HG02981 (cell line): ENCODE measurements around the gene PLA1A.
A peak's percentile ranks its signal among the peaks of the same experiment; 100 is the strongest.
"Not testable (repeated sequence)": the region's sequence is repeated elsewhere in the genome, so short reads cannot be mapped to it uniquely, and the experiment has no call there.

ENCODE experiments used
- ATAC-seq: cut with Tn5 transposase; IDR thresholded peaks from one replicate; pipeline ENCODE4 v1.9.1; 2021; ENCODE audit warnings: mild to moderate bottlenecking, moderate library complexity; ENCODE audit not compliant: unreplicated experiment

The PLA1A gene

GRCh38 chr3:119575507-119575906 lies 22.2 kb upstream of the PLA1A start:
- ATAC-seq: no peak

- ATAC-seq: peak; percentile 60
These were observed 18.2 kb upstream of the PLA1A start, which contains the start of gene ADPRH for GRCh38 chr3:119579366-119580066. Gene ADPRH (plus strand): TSS chr3:119579492. CDS start chr3:119582170, 2,678 bp downstream.

- peak; percentile 77 for ATAC-seq
These were observed 17.5 kb upstream of the PLA1A start for GRCh38 chr3:119580067-119580760.

DNA sequence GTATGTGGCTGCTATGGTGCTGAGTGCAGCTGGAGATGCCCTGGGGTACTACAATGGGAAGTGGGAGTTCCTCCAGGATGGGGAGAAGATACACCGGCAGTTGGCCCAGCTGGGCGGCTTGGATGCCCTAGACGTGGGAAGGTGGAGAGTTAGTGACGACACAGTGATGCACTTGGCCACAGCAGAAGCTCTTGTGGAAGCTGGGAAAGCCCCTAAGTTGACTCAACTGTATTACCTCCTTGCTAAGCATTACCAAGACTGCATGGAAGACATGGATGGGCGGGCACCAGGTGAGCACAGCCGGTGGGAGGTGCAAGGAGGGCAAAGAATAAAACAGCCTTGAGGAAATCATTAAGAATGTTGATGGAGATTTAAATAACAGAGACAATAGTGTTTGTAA lies 15.5 kb upstream of the PLA1A start:
- no peak for ATAC-seq

- ATAC-seq: no peak
These were observed 12.5 kb upstream of the PLA1A start for GRCh38 chr3:119585208-119585607.

- ATAC-seq: no peak
These were observed 11.7 kb upstream of the PLA1A start for GRCh38 chr3:119585856-119586570.

DNA sequence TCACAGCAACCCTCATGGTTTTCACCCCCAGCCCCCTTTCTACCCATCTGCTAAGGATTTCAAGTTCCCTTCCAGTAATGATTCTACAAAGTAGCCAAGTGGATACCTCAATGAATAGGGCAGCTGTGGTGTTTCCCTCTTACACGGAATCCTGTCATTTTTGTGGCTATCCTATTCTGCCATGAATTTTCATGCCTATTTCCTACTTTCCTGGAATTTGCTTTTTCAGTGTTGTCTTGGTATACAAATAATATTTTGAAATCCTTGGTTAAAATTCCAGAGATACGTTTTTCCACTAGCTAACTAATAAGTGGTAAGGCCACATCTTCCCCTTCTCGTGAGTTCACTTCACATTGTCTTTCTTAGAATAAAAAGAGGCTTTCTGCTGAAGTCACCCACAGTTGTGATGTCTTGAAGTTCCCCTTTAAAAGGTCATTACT lies 10.9 kb upstream of the PLA1A start:
- no peak for ATAC-seq

- no peak for ATAC-seq
These were observed 9.6 kb upstream of the PLA1A start for GRCh38 chr3:119588112-119588511.

DNA sequence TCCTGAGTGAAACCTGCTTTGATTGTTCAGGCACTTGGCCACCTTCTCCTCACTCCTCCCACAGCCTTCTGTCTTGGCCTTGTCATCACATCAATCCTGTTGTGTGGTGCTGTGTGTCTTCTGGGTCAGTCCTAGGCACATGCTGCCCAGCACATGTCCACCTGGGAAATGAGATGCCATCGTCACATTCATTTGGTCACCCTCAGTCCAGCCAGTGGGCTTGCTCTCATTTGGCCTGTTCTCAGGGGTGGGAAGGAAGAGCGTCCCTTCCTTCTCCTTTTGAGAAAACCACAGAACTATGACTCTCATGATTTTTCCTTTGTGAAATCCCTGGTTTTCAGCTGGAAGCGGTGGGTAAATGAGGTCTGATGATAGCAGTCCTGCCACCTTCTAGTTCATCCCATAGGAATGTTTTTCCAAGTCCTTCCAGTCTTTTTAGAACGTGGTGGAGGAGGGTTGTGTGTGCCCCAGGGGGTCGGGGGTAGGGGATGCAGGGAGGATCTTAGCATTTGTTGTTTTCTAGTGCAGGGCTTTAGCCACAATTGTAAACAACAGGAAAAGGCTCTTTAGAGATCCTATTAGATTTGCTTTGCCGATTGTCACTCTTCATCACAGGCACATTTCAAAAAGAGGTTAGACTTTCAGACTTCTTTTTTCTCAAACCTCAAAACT lies 8.4 kb upstream of the PLA1A start:
- no peak for ATAC-seq

GRCh38 chr3:119590706-119591105 lies 7.0 kb upstream of the PLA1A start:
- ATAC-seq: no peak

- no peak for ATAC-seq
These were observed 4.8 kb upstream of the PLA1A start for GRCh38 chr3:119592861-119593260.

DNA sequence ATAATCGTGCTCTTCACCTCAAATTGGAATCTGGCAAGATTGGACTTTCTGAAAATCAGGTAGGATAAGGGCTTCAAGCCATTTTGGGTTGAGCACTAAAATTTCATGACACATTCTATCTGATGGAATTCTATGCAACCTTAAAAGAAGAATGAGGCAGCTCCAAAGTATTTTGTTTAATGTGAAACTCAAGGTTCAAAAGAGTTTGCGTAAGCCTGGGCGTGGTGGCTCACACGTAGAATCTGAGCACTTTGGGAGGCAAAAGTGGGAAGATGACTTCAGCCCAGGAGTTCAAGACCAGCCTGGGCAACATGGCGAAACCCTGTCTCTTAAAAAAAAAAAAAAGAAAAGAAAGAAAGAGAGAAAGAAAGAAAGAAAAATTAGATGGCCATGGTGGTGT lies 3.6 kb upstream of the PLA1A start:
- no peak for ATAC-seq

DNA sequence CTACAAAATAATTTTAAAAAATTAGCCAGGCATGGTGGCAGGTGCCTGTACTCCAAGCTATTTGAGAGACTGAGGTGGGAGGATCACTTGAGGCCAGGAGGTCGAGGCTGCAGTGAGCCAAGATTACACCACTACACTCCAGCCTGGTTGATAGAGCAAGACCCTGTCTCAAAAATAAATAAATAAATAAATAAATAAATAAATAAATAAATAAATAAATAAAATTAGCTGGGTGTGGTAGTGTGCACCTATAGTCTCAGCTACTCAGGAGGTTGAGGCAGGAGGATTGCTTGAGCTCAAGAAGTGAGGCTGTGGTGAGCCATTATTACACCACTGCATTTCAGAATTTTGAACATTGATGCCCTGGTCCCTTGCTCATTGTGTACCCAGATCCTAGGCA lies 2.8 kb upstream of the PLA1A start:
- not testable (repeated sequence) for ATAC-seq

DNA sequence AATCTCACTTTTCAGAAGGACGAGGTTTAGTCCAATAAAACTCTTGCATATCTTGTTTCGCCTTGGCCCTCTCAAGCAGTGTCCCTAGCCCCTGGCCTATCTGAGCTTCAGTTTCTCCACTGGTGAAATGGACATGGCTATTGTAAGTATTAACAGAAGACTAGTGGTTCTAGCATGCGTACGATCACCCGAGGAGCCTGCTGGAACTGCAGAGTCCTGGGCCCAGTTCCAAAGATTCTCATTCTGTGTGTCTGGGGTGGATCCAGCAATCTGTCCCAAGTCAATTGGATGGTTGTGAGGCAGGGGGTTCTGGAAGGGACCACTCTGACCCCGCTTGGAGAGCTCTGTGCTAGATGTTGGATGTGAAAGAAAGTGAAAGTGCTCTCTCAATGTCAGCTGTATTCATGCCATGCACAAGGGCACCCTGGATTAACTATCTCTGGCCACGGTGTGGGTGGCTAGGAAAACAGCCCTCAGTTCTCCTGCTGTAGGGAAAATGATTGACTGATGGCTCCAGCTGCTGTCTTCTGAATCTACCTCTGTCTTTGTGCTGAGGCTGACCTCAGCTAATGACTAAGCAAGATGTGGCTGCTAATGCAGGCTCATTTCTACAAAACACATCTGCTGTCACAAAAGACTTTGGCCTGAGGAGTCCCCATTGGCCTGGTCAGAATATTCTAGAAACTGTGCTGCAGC lies 1.9 kb upstream of the PLA1A start:
- ATAC-seq: no peak

DNA sequence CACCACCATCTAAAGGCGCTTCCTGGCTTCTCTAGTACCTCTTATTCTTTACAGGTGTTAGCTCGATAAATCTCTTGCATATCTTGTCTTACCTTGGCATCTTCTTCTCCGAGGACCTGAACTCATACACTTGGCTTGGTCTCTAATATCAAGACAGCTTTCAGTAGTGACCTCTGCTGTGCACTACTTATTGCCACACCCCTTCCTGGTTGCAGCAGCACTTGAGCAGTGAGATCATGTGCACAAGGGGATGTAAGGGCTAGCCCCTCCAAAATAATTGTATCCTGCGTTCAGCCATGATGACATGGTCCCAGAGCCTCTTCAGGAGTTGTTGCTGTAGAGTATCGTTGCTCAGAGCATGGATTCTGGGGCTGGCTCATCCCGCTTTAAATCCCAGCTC lies 1.3 kb upstream of the PLA1A start:
- no peak for ATAC-seq

DNA sequence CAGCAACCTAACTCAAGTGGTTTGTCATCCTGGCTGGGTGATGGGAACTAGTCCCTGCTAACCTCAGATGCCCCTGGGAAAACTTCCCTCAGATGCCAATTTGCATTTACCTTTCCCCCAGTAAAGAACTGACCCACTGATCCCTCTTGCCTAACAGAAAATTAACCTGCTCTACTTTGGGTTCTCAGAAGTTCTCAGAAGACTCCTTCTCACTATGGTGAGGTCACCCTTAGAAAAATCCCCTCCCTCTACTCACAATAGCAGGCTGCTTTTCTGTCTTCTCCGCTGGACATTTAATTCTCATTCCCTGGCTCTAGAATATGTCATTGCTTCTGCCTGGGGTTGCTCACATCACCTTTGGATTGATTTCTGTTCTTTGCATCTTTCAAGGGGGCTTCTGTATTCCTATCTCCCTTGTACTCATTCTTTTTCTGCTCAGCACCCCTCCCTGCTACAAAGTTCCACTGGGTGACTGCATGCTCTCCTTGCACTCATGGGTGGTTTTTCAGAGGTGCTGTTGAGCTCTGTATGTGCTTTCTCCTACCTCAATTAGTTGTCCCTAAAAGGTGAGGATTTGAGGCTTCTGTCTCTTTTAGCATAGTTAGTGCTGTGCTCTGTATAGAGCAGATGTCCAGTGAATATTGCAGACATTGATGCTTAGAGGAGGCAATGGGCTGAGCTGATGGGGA lies 869 bp downstream of the PLA1A start:
- peak; percentile 47 for ATAC-seq

DNA sequence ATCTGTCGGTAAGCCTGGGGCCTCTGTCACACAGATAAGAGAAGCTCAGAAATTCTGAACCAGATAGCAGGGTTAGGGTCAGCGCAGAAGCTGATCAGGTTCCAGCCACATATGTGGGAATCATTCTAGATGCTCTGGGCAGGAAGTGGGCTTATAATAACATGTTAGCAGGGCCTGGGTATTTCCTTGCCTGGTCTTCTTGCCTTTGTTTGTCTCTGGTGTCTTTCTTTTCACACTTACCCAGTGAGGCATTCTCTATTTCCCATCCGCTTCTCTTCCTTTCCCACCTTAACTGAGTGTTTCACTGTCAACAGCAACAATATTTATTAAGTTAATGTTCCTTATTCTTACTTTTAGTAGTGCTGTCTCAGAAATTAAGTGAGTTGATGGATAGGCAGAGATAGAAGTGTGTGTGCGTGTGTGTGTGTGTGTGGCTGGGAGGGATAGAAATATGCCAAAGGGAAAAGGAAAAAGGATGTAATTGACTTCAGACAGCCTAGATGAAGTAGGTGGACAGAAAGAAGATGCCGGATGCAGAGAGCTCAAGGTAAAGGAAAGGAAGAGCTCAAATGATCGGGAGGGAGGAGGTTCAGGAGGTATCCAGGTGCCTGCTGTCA lies 2.0 kb downstream of the PLA1A start:
- ATAC-seq: no peak

GRCh38 chr3:119600732-119601131 lies 3.0 kb downstream of the PLA1A start:
- ATAC-seq: peak; percentile 71

GRCh38 chr3:119601154-119601553 lies 3.5 kb downstream of the PLA1A start:
- no peak for ATAC-seq

DNA sequence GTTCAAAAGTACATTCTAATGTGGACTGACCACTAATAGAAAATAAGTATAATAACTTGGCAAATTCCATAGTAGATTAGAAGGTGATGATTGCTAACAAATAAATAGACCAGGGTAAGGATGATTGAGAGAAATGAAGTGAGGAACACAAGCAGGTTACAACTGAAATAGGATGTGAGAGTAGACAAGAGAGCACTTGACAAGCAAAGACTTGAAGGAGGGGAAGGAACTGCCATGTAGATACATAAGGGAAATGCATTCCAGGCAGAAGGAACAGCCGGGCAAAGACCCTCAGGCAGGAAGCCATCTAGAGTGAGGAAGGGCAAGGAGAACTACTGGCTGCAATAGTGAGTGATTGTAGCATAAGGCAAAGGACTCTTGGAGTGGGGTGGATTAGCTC lies 5.0 kb downstream of the PLA1A start:
- no peak for ATAC-seq
